Pancreas (tissue), 10 donors: ENCODE data around the gene FRMPD4. TPM values are rescaled to one million over a fixed set of nuclear protein-coding genes. Genes with fewer than 3 reads are reported as not detected.

Source experiments
- ATAC-seq, 4 donors: fragments of 200-7000 bp; cut with Tn5 transposase; one replicate each; pipeline versions ENCODE4 v1.8.0 to v1.9.1; 2020; ENCODE audit warnings: mild to moderate bottlenecking in 4 of 4, moderate library complexity in 4 of 4
- DNase-seq, 6 donors: peaks; one replicate each; pipeline ENCODE4 v3.0.0-alpha.2; 2020
- FAIRE-seq: peaks from 2 replicates; lab custom pipeline; 2012; peaks lifted over from hg19 to GRCh38; lab: Jason Lieb, UNC
- H3K27ac ChIP-seq, 4 donors: fragments of 200-600 bp; sonication (generic); 1 replicate in 3 of 4; 2 replicates in 1 of 4; pipeline versions ENCODE4 v1.5.0 to v1.8.0; 2020
- H3K27me3 ChIP-seq, 4 donors: fragments of 200-600 bp; one replicate each; pipeline ENCODE4 v1.8.0; 2021
- H3K36me3 ChIP-seq, 3 donors: fragments of 200-600 bp; sonication (generic) in 1 of 3; one replicate each; pipeline versions ENCODE4 v1.5.0 to v1.8.0; 2020 to 2021
- H3K4me1 ChIP-seq, 3 donors: fragments of 200-600 bp; one replicate each; pipeline ENCODE4 v1.8.0; 2021
- H3K4me3 ChIP-seq, 4 donors: fragments of 200-600 bp; sonication (generic) in 2 of 4; one replicate each; pipeline versions ENCODE4 v1.5.0 to v1.8.0; 2020 to 2021
- H3K9me3 ChIP-seq, 4 donors: fragments of 200-600 bp; one replicate each; pipeline ENCODE4 v1.8.0; 2021
- whole genome bisulfite sequencing, 2 donors: extraction: QIAGEN DNeasy Blood & Tissue Kit; methylation state at CpG; one replicate each; pipeline ENCODE4 v1.1.7; 2013; 5-methylcytosine and 5-hydroxymethylcytosine counted together
- intact Hi-C, 3 donors: fragments of 100-400 bp; cut with DNase I; formaldehyde crosslinking; loops; one replicate each; pipeline versions ENCODE4 v1.11.1 to v1.14.2; 2022
- polyA plus RNA-seq, 2 donors: library from polyadenylated mRNA; stranded (reverse); fragments of 200-250 nt; gene quantifications; one replicate each; pipeline ENCODE4 v1.2.3, GENCODE V29; 2013
- total RNA-seq, 6 donors: library from RNA; stranded (reverse); fragmentation: NEBNext Ultra II Directional in 4 of 6; extraction: Animal tissue kit (Norgen Biotek cat#: 25700) in 4 of 6; gene quantifications; one replicate each; pipeline versions ENCODE4 v1.2.1 to v1.2.4, GENCODE V29; 2021 to 2023
- TF ChIP-seq, protein P1 (sequence below), 4 donors: fragments of 200-600 bp; sonication (generic) in 3 of 4; IDR thresholded peaks; one replicate each; pipeline versions ENCODE4 v1.5.0 to v1.8.0; 2021; ENCODE audit warnings: antibody characterized with exemption in 4 of 4
- donor health status: healthy with polysubstance abuse.
- donor health status: DM: no; HTN: no; CAD: no; lungs with moderate emphysema.
- donor health status: DM: no; HTN: no; CAD: no.
- donor health status: control.
- donor health status: control.
- donor health status: Bipolar disorder and iron deficiency.
- donor health status: DM: yes; HTN: yes; CAD: no.
- donor health status: DM: no; HTN: no; CAD: no.
- donor health status: DM: no; HTN: no; CAD: no.
- donor health status: DM: yes; HTN: yes; CAD: no.

The FRMPD4 gene
- total and polyA plus RNA-seq, 8 donors, result 0.03 to 0.23 (median 0.06) TPM; not detected in 1

DNA sequence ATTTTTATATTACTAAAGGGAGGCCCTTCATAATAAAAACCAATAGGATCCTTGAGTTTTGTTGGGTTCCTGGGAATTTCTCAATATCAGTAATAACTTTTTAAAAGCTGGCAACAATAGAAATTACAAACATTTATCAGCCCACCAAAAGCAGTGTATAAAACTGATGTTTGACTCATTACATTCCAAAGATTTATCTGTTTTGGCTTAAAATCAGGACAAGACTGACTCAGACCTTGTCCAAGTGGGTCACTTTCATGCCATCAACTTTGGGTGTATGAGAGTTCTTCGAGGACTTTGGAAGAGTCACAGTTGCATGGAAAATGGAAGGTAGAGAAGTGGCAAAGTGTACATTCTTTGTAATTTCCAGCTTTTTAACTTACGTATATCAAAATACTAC lies 102.8 kb downstream of the FRMPD4 start:
- H3K36me3 ChIP-seq, result no peaks in the 10 kb centered on the region
- H3K9me3 ChIP-seq, result no peaks in the 10 kb centered on the region
- TF ChIP-seq, protein P1, sequence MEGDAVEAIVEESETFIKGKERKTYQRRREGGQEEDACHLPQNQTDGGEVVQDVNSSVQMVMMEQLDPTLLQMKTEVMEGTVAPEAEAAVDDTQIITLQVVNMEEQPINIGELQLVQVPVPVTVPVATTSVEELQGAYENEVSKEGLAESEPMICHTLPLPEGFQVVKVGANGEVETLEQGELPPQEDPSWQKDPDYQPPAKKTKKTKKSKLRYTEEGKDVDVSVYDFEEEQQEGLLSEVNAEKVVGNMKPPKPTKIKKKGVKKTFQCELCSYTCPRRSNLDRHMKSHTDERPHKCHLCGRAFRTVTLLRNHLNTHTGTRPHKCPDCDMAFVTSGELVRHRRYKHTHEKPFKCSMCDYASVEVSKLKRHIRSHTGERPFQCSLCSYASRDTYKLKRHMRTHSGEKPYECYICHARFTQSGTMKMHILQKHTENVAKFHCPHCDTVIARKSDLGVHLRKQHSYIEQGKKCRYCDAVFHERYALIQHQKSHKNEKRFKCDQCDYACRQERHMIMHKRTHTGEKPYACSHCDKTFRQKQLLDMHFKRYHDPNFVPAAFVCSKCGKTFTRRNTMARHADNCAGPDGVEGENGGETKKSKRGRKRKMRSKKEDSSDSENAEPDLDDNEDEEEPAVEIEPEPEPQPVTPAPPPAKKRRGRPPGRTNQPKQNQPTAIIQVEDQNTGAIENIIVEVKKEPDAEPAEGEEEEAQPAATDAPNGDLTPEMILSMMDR (IDR thresholded peaks at IDR 0.05), result no peak
- WGBS, 2 donors, result 69 to 71% methylated on average over 2 of the region's 2 CpGs
- H3K4me1 ChIP-seq, result no peaks in the 10 kb centered on the region
- DNase-seq (no peak), ATAC-seq (no peak), FAIRE-seq (no peak)
- intact Hi-C loops, result no loop called here
- no peak overlapping the region for H3K27ac ChIP-seq
- no peak overlapping the region for H3K4me3 ChIP-seq
- H3K27me3 ChIP-seq, result peaks cover 0 to 6% (median 0%) of the 10 kb centered on the region in 4 donors

DNA sequence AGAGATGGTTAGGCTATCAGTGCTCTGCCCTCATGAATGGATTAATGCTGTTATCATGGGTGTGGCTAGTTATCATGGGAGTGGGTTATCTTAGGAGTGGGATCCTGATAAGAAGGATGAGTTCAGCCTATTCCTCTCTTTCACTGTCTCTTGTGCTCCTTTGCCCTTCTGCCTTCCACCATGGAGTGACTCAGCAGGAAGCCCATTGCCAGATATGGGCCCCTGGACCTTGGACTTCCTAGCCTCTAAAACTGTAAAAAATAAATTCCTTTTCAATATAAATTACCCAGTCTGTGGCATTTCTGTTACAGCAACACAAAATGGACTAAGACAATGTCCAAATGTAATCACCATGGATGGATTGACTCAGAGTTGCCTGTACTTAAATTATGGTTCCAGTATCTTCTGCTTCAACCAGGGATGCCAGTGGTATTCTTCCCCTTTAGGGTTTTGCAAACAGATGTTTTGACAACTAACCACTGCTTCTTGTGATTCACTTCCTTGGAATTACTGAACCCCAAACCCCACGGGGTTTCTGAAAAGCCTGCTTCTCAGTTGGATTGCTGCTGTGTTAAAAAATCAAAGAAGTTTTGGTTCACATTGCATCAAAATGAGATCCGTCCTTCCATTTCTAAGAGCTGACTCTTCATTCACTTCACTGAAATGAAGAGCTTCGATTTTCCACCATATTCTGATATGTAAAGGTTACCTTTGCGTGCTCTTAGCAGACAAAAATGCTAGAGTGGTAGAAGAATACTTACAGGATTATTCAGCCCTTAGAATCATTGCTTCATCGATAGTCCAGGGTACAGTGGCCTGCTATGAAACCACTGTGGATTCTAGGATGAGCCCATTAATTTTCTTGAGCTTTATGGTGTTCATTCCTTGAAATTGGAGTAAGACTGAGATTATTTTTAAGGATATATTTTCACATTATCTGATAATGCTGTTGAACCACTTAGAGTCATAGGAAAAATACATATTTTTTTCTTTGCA lies 107.7 kb downstream of the FRMPD4 start:
- TF ChIP-seq, protein P1 (IDR thresholded peaks at IDR 0.05), result no peak
- Histone ChIP-seq H3K4me3 (no peak overlapping the region), H3K4me1 (no peaks in the 10 kb centered on the region), H3K27ac (no peak overlapping the region), H3K36me3 (no peaks in the 10 kb centered on the region), H3K9me3 (no peaks in the 10 kb centered on the region), H3K27me3 (no peaks in the 10 kb centered on the region)
- WGBS, 2 donors, result 47 to 52% methylated on average over 5 of the region's 5 CpGs
- ATAC-seq (no peak), DNase-seq (no peak), FAIRE-seq (peak; percentile 45)
- intact Hi-C loops, result no loop called here

DNA sequence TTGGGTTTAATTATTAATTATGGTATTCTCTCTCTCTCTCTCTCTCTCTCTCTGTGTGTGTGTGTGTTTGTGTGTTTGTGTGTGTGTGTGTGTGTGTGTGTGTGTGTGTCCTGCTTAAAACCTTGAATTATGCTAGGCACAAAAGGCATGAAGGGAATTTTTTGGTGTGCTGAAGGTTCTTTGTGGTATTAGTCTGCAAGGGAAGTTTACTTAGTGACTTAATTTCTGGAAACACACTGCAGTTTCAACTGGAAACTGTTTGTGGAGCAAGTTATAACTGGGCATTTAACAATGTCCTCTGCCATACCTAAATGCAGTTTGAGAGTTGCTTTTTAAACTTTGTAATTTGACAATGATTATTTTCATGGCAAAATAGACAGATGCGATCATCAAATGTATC lies 111.7 kb downstream of the FRMPD4 start:
- intact Hi-C loops, result no loop called here
- H3K4me1 ChIP-seq, result no peaks in the 10 kb centered on the region
- no peak overlapping the region for H3K27ac ChIP-seq
- TF ChIP-seq, protein P1 (IDR thresholded peaks at IDR 0.05), result no peak
- DNase-seq, result no peak
- WGBS, 2 donors, result 72 to 77% methylated on average over 1 of the region's 1 CpG
- FAIRE-seq, result no peak
- H3K9me3 ChIP-seq, result no peaks in the 10 kb centered on the region
- H3K4me3 ChIP-seq, result no peak overlapping the region
- no peaks in the 10 kb centered on the region for H3K27me3 ChIP-seq
- no peaks in the 10 kb centered on the region for H3K36me3 ChIP-seq
- no peak for ATAC-seq

DNA sequence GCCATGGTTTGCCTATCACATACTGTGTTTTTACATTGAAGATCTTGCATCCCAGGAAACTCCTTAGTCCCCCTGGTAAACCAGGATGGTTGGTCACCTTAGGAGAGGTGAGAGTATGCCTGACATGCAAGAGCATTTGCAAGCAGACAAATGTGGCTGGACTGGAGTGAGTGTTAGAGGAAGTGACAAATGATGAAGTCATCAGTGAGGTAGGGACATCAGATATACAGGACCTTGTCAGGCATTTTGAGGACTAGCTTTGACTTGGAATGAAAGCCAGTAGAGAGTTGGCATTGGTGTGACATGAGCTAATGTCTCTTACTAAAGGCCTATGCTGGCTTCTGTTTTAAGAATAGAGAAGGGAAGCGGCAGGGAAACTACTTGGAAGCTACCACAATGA lies 124.9 kb downstream of the FRMPD4 start:
- TF ChIP-seq, protein P1 (IDR thresholded peaks at IDR 0.05), result no peak
- WGBS, 2 donors, result 50 to 66% methylated on average over 1 of the region's 1 CpG
- no peak overlapping the region for H3K4me3 ChIP-seq
- intact Hi-C loops, result no loop called here
- FAIRE-seq, result no peak
- no peak for ATAC-seq
- no peaks in the 10 kb centered on the region for H3K36me3 ChIP-seq
- H3K27ac ChIP-seq, result no peak overlapping the region
- H3K27me3 ChIP-seq, result peaks cover 0 to 10% (median 0%) of the 10 kb centered on the region in 4 donors
- H3K4me1 ChIP-seq, result no peaks in the 10 kb centered on the region
- no peak for DNase-seq
- no peaks in the 10 kb centered on the region for H3K9me3 ChIP-seq

DNA sequence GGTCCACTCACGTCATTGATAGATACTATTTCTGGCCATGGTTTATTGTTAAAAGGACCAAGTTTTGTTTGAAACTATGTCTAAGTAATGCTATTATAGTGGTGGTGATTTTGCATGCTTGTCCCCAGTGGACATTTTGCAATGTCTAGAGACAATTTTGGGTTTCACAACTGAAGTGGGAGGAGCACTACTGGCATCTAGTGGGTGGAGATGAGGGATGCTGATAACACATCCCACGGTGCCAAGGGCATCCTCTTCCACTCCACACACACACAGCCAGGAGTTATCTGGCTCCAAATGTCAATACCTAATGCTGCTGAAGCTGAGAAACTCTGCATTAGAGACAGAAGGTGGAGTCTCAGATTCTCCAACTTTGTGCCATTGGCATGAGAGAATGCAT lies 131.2 kb downstream of the FRMPD4 start:
- TF ChIP-seq, protein P1 (IDR thresholded peaks at IDR 0.05), result no peak

More for the DNA sequence above, 131.2 kb downstream of the FRMPD4 start:
- WGBS, 2 donors, result 27 to 37% methylated on average over 2 of the region's 2 CpGs
- Histone ChIP-seq H3K27me3 (peaks cover 0 to 6% (median 2%) of the 10 kb centered on the region in 4 donors), H3K9me3 (no peaks in the 10 kb centered on the region), H3K36me3 (no peaks in the 10 kb centered on the region), H3K4me3 (no peak overlapping the region), H3K4me1 (no peaks in the 10 kb centered on the region), H3K27ac (no peak overlapping the region)
- ATAC-seq (no peak), DNase-seq (no peak), FAIRE-seq (no peak)
- intact Hi-C loops, result no loop called here
